Tibial nerve (tissue), 4 donors: ENCODE measurements around the gene LRCH4.

Experiments used
- CTCF ChIP-seq, 5 experiments: fragments of 200-600 bp in 3 of 5; fragments of 450-650 bp in 2 of 5; sonication (generic) in 3 of 5; IDR thresholded peaks; one replicate each; pipeline ENCODE4 v1.5.1; 2016 to 2019; ENCODE audit warnings: antibody characterized with exemption in 5 of 5, mild to moderate bottlenecking in 3 of 5, moderate library complexity in 2 of 5
- EP300 ChIP-seq, 2 donors: sonication (generic); formaldehyde crosslinking; IDR thresholded peaks; one replicate each; pipeline ENCODE4 v1.6.1; 2017; ENCODE audit warnings: antibody characterized with exemption in 2 of 2, mild to moderate bottlenecking in 1 of 2
- POLR2A ChIP-seq, 2 donors: fragments of 450-650 bp; IDR thresholded peaks; one replicate each; pipeline ENCODE4 v1.6.1; 2017; ENCODE audit warnings: antibody characterized with exemption in 2 of 2, mild to moderate bottlenecking in 2 of 2, moderate library complexity in 2 of 2

GRCh38 chr7:100538654-100539435 is 47.1 kb downstream of the LRCH4 start, which contains the start of gene AGFG2:
- TF ChIP-seq CTCF (IDR thresholded peaks at IDR 0.05) (peak in 2 of 5 experiments; percentile 30 to 48), EP300 (IDR thresholded peaks at IDR 0.05) (peak; percentile 92 to 94), POLR2A (IDR thresholded peaks at IDR 0.05) (peak; percentile 86 to 87)
